GM23248 (cell line): ENCODE results near the gene DBF4.

Experiments
- EZH2 ChIP-seq: fragments of 200-600 bp; sonication (generic); IDR thresholded peaks from 2 replicates; pipeline ENCODE4 v1.6.1; 2018; ENCODE audit warnings: antibody characterized with exemption, mild to moderate bottlenecking; ENCODE audit not compliant: insufficient read depth, poor library complexity, severe bottlenecking
- EZH2phosphoT487 ChIP-seq: fragments of 200-600 bp; sonication (generic); IDR thresholded peaks from 2 replicates; pipeline ENCODE4 v1.6.1; 2018; ENCODE audit warnings: antibody characterized with exemption, moderate library complexity, mild to moderate bottlenecking, low read depth; ENCODE audit not compliant: insufficient read depth

DNA sequence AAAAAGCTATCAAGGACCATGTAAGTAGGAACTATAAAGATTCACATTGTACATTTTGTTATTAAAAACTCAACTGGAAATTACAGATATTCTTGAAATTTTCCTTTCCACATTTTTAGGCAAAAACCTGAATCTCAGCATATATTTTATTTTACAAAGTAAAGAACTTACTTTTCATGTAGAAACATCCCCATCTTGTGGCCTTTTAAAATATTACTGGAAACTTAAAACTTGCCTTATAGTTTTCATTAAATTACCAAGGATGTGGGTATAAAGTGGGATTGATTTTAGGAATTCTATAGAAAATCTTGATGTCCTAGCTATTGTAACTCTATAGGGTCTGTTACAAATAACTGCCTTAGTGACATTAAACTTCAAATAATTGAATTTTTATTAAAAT lies 10.6 kb downstream of the DBF4 start:
- TF ChIP-seq EZH2: no peak
- no peak for TF ChIP-seq EZH2phosphoT487
